ENCODE data around the gene LRP8.
A peak's percentile ranks its signal among the peaks of the same experiment; 100 is the strongest.

LRP8 gene

DNA sequence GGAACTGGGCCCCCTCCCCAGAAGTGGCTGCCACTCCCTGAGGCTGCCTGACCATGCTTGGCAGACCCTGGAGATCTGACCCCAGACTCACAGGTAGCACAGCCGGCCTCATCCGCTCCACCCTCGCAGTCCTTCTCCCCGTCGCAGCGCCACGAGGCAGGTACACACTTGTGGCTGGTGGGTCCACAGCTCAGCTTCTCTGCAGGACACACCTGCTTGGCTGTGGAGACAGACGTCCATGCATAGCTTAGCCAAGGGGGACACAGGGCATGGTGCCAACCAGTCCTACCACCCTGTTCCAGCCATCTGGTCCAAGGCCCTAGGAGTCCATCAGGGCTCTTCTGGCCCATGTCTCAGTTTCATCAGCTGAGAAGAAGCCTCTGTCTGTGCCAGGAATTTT, 47.4 kb downstream of the LRP8 start:
- DNase-seq: no peak

- DNase-seq: no peak
These were observed 48.3 kb downstream of the LRP8 start for GRCh38 chr1:53279296-53280200.

DNA sequence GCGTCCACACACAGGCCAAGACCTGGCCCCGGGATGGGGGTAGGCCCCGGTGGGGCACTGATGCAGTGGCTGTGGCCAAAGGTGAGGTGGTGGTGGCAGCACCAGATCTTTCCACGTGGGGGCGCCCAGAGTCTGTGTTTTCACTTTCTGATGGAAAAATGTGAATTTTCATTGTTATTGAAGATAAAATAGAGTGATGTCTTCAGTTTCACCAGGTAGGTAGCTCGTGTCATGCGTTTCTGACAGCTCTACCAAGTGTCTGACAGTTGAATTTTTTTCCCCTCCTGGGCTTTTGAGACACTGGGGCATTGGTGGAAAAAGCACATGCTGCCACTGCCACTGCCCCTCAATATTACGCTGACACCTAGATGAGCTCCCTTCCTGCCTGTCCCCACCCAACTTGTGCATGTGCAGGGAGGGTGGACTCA, 49.6 kb downstream of the LRP8 start:
- DNase-seq: peak; percentile 76 to 79

DNA sequence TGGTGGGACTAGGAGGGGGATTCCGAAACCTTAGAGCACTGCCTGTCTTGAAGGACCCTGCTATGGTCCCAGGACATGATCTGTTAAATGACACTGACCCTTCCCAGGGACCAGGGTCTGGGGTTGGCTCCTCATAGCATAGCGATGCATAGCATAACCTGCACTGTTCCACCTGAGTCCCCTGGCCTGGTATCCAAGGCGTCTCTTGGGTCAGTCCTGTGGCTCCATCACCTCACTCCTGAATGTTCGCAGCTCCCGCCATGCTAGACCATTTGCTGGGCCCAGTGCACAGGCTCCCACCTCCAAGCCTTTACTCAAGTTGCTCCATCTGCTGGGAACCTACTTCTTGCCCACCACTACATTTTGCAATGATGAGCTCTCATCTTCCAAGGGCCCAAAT, 50.5 kb downstream of the LRP8 start:
- no peak for DNase-seq

GRCh38 chr1:53276902-53277281, 51.0 kb downstream of the LRP8 start:
- no peak for DNase-seq

DNA sequence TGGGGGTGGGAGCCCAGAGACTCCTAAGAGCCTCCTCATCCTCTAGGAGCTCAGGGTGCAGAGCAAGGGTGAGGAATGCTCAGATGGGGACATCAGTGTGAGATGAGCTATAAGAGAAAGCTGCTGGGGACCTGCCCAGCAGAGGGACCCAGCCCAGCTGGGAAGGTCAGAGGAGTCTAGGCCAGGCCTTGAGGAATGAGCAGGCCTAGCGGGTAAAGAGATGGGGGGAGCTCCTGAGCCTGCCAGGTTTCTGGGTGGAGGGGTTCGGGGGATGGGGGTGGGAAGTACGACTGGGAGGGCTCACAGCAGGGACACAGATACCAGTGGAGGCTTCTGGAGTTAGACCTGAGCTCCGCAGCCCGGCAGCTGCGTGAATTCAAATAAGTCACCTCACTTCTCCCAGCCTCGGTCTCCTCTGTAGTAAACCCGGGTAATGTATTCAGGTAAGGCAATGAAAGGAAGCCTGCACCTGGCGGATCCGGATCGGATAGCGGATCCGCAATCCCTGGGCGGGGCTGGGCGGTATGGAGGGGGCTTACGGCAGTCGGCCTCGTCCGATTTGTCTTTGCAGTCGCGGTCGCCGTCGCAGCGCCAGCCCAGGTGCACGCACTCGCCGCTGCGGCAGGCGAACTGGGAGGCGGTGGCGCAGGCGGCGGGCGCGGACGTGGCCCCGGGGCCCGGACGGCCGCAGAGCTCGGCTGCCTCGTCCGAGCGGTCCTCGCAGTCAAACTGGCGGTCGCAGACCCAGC, 51.5 kb downstream of the LRP8 start:
- no peak for DNase-seq

DNA sequence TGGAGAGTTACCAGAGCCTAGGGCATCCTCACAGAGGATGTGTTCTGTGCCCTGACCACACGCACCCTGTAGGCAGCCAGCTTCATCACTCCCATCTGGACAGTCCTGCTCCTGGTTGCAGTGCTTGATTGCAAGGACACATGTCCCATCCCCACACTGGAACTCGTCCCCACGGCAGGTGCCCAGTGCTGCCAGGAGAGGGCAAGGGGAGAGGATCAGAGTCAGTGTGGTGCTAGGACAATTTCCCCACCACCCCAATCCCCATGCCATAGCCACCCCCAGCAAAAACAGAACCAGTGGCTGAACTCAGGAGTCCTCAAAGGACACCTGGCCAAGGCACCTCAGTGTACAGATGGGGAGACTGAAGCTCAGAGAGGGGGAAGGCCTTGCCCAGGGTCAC, 52.3 kb downstream of the LRP8 start:
- no peak for DNase-seq

GRCh38 chr1:53274541-53275185, 53.2 kb downstream of the LRP8 start:
- DNase-seq: no peak

GRCh38 chr1:53274026-53274425, 53.8 kb downstream of the LRP8 start:
- DNase-seq: no peak

- DNase-seq: no peak
These were observed 54.3 kb downstream of the LRP8 start for GRCh38 chr1:53273526-53273925.

DNA sequence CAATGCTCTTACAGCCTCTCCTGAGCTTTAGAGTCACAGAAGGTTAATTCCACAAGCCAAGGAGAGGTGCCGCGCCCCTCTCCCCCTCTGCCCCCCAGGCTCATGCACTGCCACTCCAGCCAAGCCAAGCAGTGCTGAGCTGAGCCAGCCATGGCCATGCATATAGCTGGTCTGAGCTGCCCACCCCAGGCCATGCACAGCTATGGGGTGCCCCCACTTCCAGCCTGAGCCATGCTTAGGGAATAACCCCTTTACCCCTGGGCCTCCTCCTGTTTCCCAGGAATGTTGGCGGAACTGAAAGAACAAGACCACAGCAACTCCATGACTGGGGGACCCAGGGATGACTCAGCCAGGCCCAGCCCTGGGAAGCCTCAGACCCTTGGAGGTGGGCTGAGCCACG, 55.5 kb downstream of the LRP8 start:
- DNase-seq: no peak

DNA sequence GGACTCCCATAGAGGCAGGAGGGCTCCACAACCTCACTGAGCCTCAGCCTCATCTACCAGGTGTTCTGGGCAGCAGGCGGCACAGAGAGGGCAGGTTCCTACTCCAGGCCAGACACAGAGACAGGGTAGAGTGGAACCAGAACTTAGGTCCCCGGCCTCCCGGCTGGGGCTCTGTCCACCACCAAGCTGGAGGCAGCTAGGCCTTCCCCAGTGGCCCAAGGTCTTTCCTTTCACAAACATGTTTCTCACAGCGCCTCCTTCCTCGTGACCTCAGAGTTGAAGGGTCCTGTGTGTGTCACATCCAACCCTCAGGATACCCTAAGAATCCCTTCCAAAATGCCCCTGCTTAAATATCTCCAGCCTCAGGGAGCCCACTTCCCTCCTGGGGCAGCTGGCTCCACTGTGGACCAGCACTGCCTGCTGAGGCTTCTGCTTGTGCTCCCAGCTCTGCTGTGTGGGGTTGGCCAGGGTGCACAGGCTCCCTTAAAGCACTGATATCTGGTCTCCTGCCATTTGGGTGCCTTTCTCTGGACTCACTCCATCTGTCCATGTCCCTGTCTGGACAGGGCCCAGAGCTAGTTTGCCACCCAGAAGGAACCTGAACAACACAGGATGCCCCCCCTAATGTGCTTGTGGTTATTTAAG, 56.3 kb downstream of the LRP8 start:
- DNase-seq: no peak

DNA sequence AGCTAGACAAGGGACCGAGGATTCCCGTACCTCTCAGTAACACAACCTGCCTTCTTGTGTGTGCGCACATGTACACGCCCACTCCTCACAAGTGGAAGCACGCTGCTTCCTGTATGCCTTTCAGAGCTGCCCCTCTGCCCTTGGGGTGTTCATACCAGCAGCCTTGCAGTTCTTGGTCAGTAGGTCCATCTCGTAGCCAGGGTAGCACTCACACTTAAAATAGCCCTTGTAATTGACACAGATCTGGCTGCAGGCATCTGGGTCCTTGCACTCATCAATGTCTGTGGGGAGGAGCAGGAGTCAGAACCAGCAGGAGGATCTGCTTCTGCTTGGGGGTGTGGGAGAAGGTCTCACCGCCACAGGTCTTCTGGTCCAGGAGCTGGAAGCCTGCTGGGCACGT, 57.0 kb downstream of the LRP8 start:
- DNase-seq: no peak

GRCh38 chr1:53270107-53270506, 57.8 kb downstream of the LRP8 start:
- no peak for DNase-seq

DNA sequence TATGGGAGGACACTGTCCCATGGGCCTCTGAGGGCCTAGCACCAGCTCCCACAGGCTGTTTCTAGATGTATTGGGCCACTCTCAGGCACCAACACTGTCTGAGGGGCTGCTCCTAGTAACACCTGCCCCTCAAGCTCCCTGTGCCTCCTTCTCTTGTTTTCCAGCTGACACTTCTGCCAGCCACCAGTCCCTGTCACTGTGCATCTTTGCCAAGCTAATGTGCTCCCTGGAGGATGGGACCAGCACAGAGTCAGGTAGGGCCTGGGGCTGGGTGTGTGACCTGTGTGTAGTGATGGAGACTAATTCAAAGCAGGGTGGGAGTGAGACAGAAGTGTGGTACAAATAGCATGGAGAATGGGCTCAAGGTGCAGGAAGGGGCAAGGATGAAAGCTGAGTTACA, 60.1 kb downstream of the LRP8 start:
- no peak for DNase-seq

DNA sequence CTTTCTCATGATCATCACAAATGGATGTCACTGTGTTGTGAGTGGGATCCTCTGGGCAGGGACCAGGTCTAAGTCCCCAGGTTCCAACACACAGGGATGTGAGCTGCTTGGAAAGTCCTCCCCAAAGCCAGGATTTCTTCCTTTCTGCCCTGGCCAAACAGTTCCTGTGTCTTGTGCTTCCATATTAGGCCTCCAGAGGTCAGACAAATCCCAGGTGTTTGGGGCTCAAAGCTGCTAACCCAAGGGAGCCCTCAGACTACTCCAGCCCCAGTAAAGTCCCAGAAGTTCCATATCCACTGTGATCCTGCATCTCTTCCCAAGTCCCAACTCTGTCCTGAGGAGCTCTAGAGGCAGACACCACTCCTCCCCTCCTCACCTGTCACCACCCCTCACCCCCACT, 61.8 kb downstream of the LRP8 start:
- DNase-seq: no peak

- peak in 1 of 2 experiments; percentile 0 for DNase-seq
These were observed 62.3 kb downstream of the LRP8 start for GRCh38 chr1:53265581-53265980.

DNA sequence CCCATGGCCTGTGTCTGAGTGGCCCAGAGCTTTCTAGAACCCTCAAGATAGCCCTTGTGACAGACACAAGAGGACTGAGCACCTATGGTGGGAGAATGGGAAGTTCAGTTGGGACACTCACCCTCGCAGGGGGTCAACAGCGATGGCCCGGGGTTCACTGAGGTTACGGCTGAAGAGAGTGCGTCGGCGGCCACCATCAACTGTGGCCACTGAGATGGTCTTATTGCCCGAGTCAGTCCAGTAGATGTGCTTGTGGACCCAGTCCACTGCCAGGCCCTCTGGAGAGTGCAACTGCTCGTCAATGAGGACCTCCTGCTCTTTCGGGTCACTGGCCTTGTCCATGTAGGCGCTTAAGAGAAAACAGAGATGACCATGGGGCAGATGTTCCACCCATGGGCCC, 63.8 kb downstream of the LRP8 start:
- no peak for DNase-seq

DNA sequence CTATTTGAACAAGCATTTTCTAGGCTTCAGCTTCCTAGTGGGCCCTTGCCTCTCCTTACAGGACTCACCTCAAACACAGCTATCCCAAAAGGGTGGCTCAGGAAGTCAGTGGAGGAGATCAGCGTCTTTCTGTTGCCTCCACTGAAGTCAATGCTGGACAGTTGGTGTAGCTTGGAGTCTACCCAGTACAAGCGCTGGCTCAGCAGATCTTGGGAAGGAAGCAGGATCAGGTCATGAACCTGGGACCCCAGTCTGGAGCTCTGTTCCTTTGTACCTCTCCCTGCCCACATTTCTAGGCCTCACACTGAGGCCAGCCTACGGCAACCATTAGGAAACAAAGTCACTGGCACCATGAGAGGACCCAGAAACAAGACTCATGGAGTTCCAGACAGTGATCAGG, 65.9 kb downstream of the LRP8 start:
- DNase-seq: no peak

DNA sequence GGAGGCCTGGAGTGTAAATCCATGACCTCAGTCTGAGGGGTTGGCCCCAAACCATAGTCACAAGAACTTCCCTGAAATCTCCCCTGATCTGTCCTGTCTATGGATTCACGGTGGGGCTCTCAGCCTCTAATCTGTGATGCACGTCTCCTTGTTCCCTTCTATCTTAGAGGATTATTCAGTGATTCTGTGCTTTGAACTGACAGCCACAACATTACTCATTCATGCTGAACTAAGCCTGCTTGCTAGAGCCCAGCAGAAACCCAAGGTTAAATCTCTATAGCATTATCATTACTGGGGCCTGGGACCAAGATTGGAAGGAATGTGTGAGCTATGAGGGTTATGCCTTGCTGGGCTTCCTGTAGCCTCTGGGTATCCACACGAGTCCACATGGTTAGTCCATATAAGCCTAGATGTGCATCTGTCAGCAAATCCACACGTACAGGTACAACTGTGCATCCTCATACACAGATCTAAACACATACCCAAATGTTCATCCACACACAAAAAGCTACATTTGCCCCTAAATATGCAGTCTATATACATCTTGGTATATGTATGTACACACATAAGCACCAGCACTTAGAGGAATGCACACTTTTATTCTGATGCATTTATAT, 67.1 kb downstream of the LRP8 start:
- no peak for DNase-seq

DNA sequence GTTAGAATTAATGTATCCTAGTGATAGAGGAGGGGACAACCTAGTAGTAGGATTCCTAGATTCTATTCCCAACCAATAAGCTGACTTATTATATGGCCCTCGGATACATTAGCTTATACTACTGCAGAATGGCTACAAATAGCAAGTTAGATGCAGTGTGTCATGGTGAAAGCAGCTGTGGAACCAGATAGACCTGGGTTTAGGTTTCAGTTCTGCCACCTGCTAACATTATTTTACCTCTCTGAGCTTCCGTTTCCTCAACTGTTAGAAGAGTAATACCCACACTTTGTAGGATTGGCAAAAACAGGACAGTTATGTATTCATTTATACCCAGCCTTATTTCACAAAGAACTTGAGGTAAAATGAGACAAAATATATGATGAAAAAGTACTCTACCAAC, 67.9 kb downstream of the LRP8 start:
- no peak for DNase-seq

DNA sequence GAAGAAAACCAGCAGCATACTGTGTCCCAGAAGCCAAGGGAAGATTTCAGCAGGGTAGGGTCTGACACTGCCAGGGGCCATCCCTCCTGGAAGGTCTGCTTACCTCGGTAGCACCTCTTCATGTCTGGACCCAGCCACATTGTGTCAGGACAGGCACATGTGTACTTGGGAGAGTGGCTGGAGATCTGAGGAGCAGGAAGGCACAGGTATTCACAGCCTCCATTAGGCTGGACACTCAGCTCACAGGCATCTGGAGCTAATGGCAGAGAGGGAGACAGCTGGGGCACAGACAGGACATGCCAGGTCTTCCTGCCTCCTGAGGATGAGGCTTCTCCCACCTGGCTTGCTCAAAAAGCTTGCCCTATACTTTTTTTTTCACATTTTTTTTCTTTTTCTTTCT, 69.7 kb downstream of the LRP8 start:
- DNase-seq: no peak
